HepG2 (cell line): Measurements from ENCODE around the gene HACL1. TPM values are rescaled to one million over a fixed set of nuclear protein-coding genes. Genes with fewer than 3 reads are reported as not detected.

ENCODE experiments used
- ATAC-seq: fragments of 200-7000 bp; cut with Tn5 transposase; 3 replicates; pipeline ENCODE4 v1.9.1; 2020; ENCODE audit warnings: mild to moderate bottlenecking, moderate library complexity
- BruUV-seq: library from RNA; stranded (reverse); fragments of 400-500 nt; replicated peaks from 2 replicates; lab custom pipeline; 2021; lab: Mats Ljungman, UMichigan
- CTCF ChIA-PET: fragments of 300-600 bp; formaldehyde crosslinking; extraction: SDS; loops from one replicate; lab custom pipeline; 2021; ENCODE audit warnings: low total read pairs, inconsistent platforms, low intra/inter-chr PET ratio; lab: Yijun Ruan, JAX
- POLR2A ChIA-PET: fragments of 350-600 bp; sonication (Branson Sonifier 250); formaldehyde crosslinking; loops from one replicate; lab custom pipeline; 2020; ENCODE audit warnings: antibody characterized with exemption, inconsistent platforms; lab: Yijun Ruan, JAX
- DNase-seq: peaks from one replicate; pipeline ENCODE4 v3.0.0-alpha.2; 2015; ENCODE audit warnings: low spot score
- FAIRE-seq: peaks from 3 replicates; lab custom pipeline; 2011; peaks lifted over from hg19 to GRCh38; lab: Jason Lieb, UNC
- H2AFZ ChIP-seq: one replicate; pipeline ENCODE4 v1.6.1; 2011; ENCODE audit warnings: low read length, inconsistent platforms
- H3K27ac ChIP-seq: fragments of 300-600 bp; 3 replicates; pipeline ENCODE4 v1.8.0; 2011; ENCODE audit warnings: mixed run types, mild to moderate bottlenecking, mixed read lengths, low read length, inconsistent platforms; ENCODE audit not compliant: insufficient read depth; ENCODE audit errors: extremely low read length
- H3K27me3 ChIP-seq, 2 experiments: fragments of 200-600 bp in 1 of 2; 2 replicates in 1 of 2; 3 replicates in 1 of 2; pipeline versions ENCODE4 v1.6.0 to v1.8.0; 2011; ENCODE audit warnings: low read length in 2 of 2, mild to moderate bottlenecking in 2 of 2, moderate library complexity in 2 of 2, inconsistent platforms in 1 of 2; ENCODE audit not compliant: insufficient read depth in 2 of 2, control insufficient read depth in 1 of 2
- H3K36me3 ChIP-seq, 2 experiments: fragments of 200-600 bp in 1 of 2; replicated peaks in 1 of 2; 2 replicates in 1 of 2; 3 replicates in 1 of 2; pipeline versions ENCODE4 v1.5.1 to v1.8.0; 2011; ENCODE audit warnings: low read length in 2 of 2, inconsistent platforms in 1 of 2; ENCODE audit not compliant: insufficient read depth in 2 of 2, control insufficient read depth in 1 of 2
- H3K4me1 ChIP-seq: 2 replicates; pipeline ENCODE4 v1.5.1; 2012; ENCODE audit warnings: low read length, inconsistent platforms; ENCODE audit not compliant: insufficient read depth
- H3K4me2 ChIP-seq: 2 replicates; pipeline ENCODE4 v1.6.0; 2011; ENCODE audit warnings: low read depth, low read length, inconsistent platforms
- H3K4me3 ChIP-seq, 3 experiments: fragments of 200-600 bp in 1 of 3; sonication (generic), shearing (Covaris generic) in 1 of 3; replicated peaks in 1 of 3; 2 replicates each; pipeline ENCODE4 v1.5.1; 2011 to 2016; ENCODE audit warnings: low read length in 3 of 3, inconsistent platforms in 2 of 3, low read depth in 2 of 3, mild to moderate bottlenecking in 2 of 3, control low read depth in 1 of 3, mixed read lengths in 1 of 3; ENCODE audit not compliant: insufficient read depth in 1 of 3
- H3K79me2 ChIP-seq: one replicate; pipeline ENCODE4 v1.6.1; 2011; ENCODE audit warnings: low read length, inconsistent platforms; ENCODE audit not compliant: insufficient read depth
- H3K9ac ChIP-seq: 2 replicates; pipeline ENCODE4 v1.6.0; 2011; ENCODE audit warnings: mild to moderate bottlenecking, low read depth, low read length, inconsistent platforms; ENCODE audit not compliant: insufficient read depth
- H3K9me3 ChIP-seq: 2 replicates; pipeline ENCODE4 v1.5.1; 2012; ENCODE audit warnings: mild to moderate bottlenecking, low read length
- H4K20me1 ChIP-seq: 2 replicates; pipeline ENCODE4 v1.6.0; 2011; ENCODE audit warnings: inconsistent platforms, mild to moderate bottlenecking, low read length, moderate library complexity; ENCODE audit not compliant: insufficient read depth
- CHD4 ChIP-seq: fragments of 200-600 bp; sonication (generic); IDR thresholded peaks from 2 replicates; pipeline ENCODE4 v1.7.0; 2017; ENCODE audit warnings: mild to moderate bottlenecking, low read length, borderline replicate concordance
- DNMT3B ChIP-seq: conservative IDR thresholded peaks from 2 replicates; pipeline ENCODE4 v1.6.1; 2016; ENCODE audit warnings: missing biosample characterization, control low read depth
- ESRRA ChIP-seq: sonication (generic); formaldehyde crosslinking; IDR thresholded peaks from 2 replicates; pipeline ENCODE4 v1.5.1; 2020; ENCODE audit warnings: mild to moderate bottlenecking, low read depth, missing genetic modification reagents
- GZF1 ChIP-seq: sonication (generic); formaldehyde crosslinking; IDR thresholded peaks from 2 replicates; pipeline ENCODE4 v1.5.1; 2020; ENCODE audit warnings: mild to moderate bottlenecking, missing genetic modification reagents
- NFE2 ChIP-seq: sonication (generic); formaldehyde crosslinking; IDR thresholded peaks from 2 replicates; pipeline ENCODE4 v1.4.0; 2020; ENCODE audit warnings: missing genetic modification reagents
- POGK ChIP-seq: sonication (generic); formaldehyde crosslinking; conservative IDR thresholded peaks from 2 replicates; pipeline ENCODE4 v1.8.0; 2022; ENCODE audit warnings: mild to moderate bottlenecking, moderate library complexity, missing genetic modification reagents
- ZNF260 ChIP-seq: sonication (generic); formaldehyde crosslinking; IDR thresholded peaks from 2 replicates; pipeline ENCODE4 v1.4.0; 2020; ENCODE audit warnings: missing genetic modification reagents, low read depth, mild to moderate bottlenecking, borderline replicate concordance
- ZNF891 ChIP-seq: sonication (generic); formaldehyde crosslinking; IDR thresholded peaks from 2 replicates; pipeline ENCODE4 v1.5.0; 2020; ENCODE audit warnings: mild to moderate bottlenecking, missing genetic modification reagents
- WGBS: methylation state at CpG from one replicate; pipeline ENCODE4 v1.1.6; 2017; ENCODE audit warnings: low lambda C conversion rate; 5-methylcytosine and 5-hydroxymethylcytosine counted together
- in situ Hi-C: cut with HindIII; loops from 2 replicates; pipeline ENCODE4 v1.10.0; 2017; ENCODE audit warnings: low pct_unique_long_range_greater_than_20kb; ENCODE audit not compliant: extremely low pct_ligation_motif_present
- intact Hi-C: fragments of 100-400 bp; cut with micrococcal nuclease; formaldehyde crosslinking; loops from one replicate; pipeline ENCODE4 v1.10.0; 2022; ENCODE audit not compliant: unreplicated experiment
- polyA plus RNA-seq, 8 experiments: library from polyadenylated mRNA; depleted of rRNA in 3 of 8; stranded (reverse) in 7 of 8; unstranded in 1 of 8; fragments of >200 nt; fragmentation: Illumina TruSeq in 4 of 8; extraction: Trizol in 4 of 8; gene quantifications; 2 replicates each; pipeline versions ENCODE4 v1.2.1 to v1.2.3, GENCODE V29; 2011 to 2016; ENCODE audit warnings: low read depth in 4 of 8, missing spikeins in 1 of 8, mixed read lengths in 1 of 8; ENCODE audit not compliant: insufficient read depth in 1 of 8
- total RNA-seq, 5 experiments: library from RNA; depleted of rRNA; stranded (reverse); fragments of >200 nt; fragmentation: Illumina TruSeq; extraction: Trizol; gene quantifications; 2 replicates each; pipeline ENCODE4 v1.2.3, GENCODE V29; 2016; ENCODE audit warnings: low read depth in 1 of 5
- TF ChIP-seq, protein P1 (sequence below): sonication (generic); formaldehyde crosslinking; IDR thresholded peaks from 2 replicates; pipeline ENCODE4 v1.5.0; 2020; ENCODE audit warnings: mild to moderate bottlenecking, missing genetic modification reagents, borderline replicate concordance

The HACL1 gene
- total and polyA plus RNA-seq, 2 of the 13 experiments (the other 11 are each of a cell fraction or from before 2014, with no cell fraction given) = 22.1 to 25.7 TPM

DNA sequence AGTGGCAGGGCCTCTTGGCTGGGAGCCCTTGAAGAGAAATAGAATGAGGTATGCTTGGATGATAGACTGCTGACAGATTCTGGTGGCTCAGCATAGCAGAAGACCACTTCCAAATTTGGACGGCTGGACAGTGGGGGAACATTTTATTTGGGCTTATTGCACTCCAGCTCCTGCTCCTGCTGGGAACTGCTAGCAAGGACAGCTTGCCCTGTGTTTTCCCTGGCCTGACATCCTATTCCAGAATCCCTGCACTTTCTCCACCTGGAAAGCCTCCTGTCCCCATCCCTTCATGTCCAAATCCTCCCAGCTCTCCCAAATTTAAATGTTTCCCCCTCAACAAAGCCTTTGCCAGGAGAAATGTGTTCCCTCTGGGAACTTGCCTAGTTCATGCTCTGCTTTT lies 70.0 kb downstream of the HACL1 start (continued):
- TF ChIP-seq, protein P1, sequence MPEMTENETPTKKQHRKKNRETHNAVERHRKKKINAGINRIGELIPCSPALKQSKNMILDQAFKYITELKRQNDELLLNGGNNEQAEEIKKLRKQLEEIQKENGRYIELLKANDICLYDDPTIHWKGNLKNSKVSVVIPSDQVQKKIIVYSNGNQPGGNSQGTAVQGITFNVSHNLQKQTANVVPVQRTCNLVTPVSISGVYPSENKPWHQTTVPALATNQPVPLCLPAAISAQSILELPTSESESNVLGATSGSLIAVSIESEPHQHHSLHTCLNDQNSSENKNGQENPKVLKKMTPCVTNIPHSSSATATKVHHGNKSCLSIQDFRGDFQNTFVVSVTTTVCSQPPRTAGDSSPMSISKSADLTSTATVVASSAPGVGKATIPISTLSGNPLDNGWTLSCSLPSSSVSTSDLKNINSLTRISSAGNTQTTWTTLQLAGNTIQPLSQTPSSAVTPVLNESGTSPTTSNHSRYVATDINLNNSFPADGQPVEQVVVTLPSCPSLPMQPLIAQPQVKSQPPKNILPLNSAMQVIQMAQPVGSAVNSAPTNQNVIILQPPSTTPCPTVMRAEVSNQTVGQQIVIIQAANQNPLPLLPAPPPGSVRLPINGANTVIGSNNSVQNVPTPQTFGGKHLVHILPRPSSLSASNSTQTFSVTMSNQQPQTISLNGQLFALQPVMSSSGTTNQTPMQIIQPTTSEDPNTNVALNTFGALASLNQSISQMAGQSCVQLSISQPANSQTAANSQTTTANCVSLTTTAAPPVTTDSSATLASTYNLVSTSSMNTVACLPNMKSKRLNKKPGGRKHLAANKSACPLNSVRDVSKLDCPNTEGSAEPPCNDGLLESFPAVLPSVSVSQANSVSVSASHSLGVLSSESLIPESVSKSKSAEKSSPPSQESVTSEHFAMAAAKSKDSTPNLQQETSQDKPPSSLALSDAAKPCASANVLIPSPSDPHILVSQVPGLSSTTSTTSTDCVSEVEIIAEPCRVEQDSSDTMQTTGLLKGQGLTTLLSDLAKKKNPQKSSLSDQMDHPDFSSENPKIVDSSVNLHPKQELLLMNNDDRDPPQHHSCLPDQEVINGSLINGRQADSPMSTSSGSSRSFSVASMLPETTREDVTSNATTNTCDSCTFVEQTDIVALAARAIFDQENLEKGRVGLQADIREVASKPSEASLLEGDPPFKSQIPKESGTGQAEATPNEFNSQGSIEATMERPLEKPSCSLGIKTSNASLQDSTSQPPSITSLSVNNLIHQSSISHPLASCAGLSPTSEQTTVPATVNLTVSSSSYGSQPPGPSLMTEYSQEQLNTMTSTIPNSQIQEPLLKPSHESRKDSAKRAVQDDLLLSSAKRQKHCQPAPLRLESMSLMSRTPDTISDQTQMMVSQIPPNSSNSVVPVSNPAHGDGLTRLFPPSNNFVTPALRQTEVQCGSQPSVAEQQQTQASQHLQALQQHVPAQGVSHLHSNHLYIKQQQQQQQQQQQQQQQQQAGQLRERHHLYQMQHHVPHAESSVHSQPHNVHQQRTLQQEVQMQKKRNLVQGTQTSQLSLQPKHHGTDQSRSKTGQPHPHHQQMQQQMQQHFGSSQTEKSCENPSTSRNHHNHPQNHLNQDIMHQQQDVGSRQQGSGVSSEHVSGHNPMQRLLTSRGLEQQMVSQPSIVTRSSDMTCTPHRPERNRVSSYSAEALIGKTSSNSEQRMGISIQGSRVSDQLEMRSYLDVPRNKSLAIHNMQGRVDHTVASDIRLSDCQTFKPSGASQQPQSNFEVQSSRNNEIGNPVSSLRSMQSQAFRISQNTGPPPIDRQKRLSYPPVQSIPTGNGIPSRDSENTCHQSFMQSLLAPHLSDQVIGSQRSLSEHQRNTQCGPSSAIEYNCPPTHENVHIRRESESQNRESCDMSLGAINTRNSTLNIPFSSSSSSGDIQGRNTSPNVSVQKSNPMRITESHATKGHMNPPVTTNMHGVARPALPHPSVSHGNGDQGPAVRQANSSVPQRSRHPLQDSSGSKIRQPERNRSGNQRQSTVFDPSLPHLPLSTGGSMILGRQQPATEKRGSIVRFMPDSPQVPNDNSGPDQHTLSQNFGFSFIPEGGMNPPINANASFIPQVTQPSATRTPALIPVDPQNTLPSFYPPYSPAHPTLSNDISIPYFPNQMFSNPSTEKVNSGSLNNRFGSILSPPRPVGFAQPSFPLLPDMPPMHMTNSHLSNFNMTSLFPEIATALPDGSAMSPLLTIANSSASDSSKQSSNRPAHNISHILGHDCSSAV (CRISPR knock-in tag) = no peak
- TF ChIP-seq ZNF891 (CRISPR knock-in tag) = no peak

DNA sequence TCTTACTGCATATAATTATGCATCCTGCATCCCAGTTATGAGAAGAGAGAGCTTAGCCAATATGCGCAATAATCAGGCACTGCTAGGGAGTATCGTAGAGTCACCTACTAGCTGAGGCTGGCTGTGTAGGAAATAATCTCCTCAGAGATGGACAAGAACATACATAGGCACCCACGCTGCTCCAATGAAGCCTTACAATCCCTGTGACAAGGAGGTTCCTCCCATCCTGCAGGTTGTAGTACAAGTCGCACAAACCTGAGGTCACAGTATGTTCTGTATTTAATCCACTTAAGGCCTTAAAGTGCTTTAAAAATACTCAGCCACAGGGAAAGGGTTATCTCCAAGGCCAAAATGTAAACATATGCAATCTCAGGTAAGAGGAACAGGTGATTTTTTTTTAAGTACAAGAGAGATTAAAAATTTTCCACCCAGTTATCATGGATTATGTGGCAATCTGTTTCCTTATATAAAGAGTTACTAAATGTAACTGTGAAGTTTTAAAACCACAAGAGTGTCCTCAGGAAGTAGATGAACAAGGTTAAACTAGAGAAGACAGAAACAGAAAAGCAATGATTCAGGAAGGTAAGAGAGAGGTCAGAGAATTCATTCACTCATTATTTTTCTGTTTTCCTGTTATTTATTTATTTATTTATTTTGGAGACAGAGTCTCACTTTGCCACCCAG lies 72.4 kb downstream of the HACL1 start:
- WGBS = 77% methylated on average over 4 of the region's 4 CpGs
- DNase-seq (no peak), FAIRE-seq (no peak), ATAC-seq (no peak)
- no peak overlapping the region for H3K9ac ChIP-seq
- no peaks in the 10 kb centered on the region for H3K27me3 ChIP-seq
- intact Hi-C loops (no loop called here), in situ Hi-C loops (no loop called here)
- no peaks in the 10 kb centered on the region for H3K79me2 ChIP-seq
- TF ChIP-seq ZNF260 (CRISPR knock-in tag) (no peak), CHD4 (no peak), NFE2 (CRISPR knock-in tag) (no peak), ESRRA (CRISPR knock-in tag) (no peak), GZF1 (CRISPR knock-in tag) (no peak), DNMT3B (no peak), POGK (no peak)
- no peak overlapping the region for H3K27ac ChIP-seq
- ChIA-PET POLR2A (no interaction called here), CTCF (no interaction called here)
- 0 out of 2 replicates have a peak, but pooled peaks cover 8% of the 10 kb centered on the region for H3K4me1 ChIP-seq
- no peak overlapping the region for H3K4me2 ChIP-seq
- no peaks in the 10 kb centered on the region for H3K9me3 ChIP-seq
- H3K36me3 ChIP-seq = no peaks in the 10 kb centered on the region
- H2AFZ ChIP-seq = no peak overlapping the region
- no peak overlapping the region for H3K4me3 ChIP-seq
- H4K20me1 ChIP-seq = no peaks in the 10 kb centered on the region
- BruUV-seq = no TSS peak
